Epidermal melanocyte (primary cell): ENCODE results near the gene C10orf67.

ENCODE experiments used
- DNase-seq: peaks from one replicate; pipeline ENCODE4 v3.0.0; 2011; ENCODE audit warnings: low spot score; ENCODE audit not compliant: insufficient read length

The C10orf67 gene

DNA sequence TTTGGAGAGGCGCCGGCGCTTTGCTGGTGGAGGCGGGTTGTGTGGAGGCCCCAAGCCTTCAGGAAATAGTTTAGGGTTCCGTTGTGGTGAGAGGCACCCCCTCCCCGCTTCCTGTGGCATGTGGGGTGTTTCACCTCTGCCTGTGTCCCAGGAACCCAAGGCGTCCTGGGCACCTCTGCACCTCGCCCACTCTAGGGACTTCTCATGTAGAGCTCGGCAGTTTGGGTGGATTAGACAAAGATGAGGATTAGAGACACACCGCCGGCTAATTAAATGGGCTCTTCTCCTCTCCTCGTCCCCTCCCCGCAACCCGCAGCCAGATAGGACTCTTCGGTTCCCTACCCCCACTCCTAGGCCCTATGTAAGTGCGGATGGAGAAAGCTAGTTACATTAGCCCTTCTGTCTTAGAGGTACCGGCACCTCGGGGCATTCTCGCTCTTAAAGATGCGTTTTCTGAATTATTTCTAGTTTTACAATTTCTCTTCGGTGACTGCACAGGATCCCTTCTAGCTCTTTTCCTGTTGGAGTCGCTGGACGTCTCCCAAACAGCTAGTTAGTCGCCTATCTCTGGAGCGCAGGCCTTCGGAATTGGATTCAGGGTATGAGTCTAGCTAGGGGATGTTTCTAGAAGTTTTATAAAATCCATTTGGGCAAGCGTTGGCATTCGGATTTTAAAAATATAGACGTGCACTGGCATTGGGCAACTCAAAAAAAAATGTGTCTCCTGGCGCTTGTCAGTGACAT, 144.7 kb downstream of the C10orf67 start:
- DNase-seq = no peak

DNA sequence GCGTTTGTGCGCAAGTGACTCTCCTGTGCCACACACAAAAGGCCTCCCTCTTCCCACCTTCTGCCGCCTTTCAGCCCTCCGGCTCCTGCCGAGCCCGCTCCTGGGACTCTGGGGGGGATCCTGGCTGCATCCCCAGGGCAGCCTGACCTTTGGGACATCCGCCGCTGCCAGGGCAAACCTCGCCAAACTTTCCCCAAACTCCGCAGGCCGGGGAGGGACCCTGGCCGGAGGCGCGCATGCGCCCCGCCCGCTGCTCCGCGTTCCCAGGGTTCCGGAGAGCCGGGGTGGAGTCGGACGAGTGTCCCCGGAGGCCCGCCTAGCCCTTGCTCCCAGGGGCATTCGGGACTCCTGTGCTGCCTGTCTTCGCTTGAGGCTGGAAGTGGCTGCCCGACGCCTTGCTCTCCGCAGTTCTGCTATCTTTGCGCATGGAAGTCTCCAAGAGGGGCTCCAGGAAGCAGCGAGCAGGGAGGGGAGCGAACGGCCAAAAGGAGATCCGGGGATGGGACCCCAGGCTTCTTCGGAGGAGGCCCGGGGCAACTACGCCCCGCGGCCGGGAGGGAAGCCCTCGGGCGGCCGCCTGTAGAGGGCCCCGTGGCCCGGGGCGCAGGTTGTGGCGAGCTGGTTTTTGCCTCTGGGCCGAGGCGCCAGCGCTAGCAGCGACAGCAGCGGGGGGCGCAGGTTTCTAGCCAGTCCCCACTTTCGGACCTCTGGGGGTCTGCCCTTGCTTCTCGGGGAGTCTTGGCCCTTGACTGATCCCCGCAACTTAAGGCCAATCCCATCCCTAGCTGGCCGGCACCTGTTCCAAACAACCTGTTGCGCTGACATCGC, 145.4 kb downstream of the C10orf67 start:
- no peak for DNase-seq

DNA sequence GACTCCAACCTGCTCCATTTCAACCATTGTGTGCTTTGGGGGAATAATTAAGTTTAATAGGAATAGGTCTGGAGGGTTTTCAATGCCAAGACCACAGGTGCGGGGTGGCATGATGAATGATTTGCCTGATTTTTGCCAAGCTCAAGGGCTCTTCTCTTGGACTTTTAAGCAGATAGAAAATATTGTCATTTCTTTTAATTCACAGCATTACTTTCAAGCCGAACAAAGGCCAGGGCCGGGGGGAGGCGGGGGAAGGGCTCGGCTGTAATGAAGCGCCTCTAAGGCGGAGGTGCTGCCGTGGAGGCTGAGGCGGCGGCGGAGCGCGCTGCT, 146.0 kb downstream of the C10orf67 start:
- no peak for DNase-seq

DNA sequence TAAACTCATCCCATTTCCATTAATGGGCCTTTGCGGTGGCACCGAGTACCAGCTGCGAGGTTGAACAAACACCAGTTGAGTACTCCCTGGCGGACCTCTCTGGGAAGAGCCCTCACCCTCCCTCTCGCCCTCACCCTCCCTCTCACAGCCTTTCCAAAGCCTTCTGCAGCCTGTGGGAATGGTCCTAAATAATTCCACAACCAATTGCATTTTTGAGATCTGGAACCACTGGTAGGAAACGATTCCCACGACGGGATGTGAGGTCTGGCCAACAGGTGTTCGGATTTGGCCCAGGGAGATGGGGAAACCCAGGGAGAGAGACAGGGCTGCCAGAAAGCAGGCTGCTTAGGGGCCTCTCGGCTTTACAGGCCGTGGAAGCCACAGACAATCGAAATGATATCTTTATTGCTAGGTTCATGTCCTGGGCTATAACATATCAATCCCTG, 147.2 kb downstream of the C10orf67 start:
- no peak for DNase-seq

DNA sequence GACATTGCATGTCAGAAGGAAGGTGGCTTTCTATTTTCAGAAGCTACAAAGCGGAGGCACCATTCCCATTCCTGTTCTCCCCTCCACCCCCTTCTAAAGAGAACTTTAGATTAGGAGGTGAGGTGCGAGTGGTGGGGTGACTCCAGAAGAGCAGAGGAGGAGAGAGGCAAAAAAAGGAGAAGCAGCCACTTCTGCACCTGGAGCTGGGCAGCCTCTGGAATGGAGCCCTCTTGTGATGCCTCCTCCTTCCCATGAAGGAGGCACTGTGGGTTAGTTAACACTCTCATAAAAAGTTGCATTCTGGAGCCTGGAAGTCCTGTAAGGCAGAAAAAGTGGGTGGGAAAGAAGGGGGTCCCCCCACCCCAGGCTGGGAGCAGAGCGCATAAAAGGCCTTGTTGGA, 147.7 kb downstream of the C10orf67 start:
- DNase-seq = no peak

DNA sequence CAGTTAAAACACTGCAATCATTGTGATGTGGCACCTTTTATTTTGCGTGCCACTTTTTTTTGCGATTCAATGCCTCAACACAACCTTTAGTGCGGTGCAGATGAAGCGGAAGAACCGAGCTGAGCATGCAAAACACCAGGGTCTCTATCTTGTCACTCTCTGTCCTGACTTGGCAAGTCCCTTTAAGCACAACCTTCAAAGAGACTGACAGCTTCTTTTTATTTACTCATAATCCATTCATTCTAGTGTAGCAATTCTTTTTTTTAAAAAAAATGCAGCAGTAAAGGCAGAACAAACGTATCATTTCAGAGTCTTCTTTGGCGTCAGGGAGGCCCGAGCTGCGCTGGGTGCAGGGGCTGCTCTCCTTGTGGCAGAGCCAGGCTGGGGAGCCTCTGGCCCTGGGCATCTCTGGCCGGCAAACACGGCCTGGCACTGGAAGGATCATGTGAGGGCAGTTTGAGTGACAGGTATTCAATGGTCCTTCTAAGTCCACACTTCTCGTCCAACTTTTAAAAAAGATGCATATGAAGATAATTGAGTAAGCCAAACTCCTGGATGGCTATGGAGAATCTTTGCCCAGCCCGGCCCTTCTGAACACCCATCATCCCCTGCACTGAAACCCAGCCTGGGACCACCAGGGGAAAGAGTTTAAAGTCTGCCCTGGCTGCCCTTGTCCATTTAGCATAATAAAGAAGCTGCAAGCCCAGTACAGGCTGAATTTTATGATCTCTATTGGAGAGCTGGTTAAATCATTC, 148.6 kb downstream of the C10orf67 start:
- DNase-seq = peak; percentile 16

DNA sequence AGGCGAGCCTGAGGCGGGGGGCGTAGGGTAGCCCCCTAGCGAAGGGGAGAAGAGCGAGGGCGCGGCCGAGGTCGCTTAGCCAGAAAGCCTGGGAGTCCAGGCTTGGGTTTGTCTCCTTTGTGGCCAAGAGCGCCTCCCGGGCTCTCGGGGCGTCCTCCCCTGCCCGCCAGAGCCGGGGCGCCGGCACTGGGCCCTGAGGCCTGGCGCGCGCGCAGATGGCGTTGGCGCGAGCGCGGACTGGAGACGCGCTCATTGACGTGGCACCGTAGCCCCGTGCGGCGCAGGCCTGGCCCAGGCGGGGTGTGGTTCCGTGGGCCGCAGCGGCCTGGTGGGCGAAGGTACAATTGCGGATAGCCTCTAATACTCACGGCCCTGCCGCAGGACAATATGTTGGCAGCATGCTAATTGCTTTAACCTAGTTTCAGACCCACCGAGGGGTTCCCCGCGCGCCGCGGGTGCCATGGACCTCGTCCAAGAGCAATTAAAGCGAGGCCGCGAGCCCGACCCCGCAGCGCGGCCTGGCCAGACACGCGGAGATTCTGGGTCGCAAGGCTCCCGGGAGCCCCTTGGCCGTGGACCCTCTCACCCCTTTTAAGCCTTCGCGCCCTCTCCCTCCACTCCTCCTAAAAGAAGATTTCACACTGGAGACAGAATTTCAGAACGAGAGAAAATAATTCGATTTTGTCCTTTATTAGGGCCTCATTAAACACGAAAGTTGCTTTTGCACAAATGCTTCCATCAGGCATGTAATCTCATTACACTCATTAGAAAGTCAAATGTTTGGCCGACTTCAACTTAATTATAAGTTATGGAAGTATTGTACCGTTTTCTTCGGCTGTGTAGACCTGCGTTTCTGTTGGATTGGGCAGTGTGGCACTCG, 149.4 kb downstream of the C10orf67 start:
- no peak for DNase-seq

DNA sequence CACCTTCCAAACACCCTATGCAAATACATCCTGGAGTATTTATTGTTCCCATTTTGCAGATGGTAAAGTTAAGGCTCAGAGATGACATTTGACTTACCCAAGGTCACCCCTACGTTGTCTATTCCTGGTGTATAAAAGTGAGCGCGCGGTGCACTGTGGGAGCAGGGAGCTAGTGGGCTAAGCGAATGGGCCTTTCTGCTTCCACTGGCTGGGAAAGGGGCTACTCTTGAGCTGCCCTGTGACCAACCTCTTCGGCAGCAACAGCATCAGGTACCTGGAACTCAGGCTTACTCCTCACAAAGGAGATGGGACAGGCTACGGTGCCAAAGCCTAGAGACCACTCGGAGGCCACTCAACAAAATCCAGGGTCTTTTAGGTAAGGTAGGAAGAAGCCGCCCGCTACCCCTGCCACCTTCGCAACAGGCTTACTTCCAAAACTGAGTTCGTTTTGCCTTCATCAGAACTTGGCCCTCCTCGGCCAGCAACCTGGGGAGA, 150.1 kb downstream of the C10orf67 start:
- no peak for DNase-seq

DNA sequence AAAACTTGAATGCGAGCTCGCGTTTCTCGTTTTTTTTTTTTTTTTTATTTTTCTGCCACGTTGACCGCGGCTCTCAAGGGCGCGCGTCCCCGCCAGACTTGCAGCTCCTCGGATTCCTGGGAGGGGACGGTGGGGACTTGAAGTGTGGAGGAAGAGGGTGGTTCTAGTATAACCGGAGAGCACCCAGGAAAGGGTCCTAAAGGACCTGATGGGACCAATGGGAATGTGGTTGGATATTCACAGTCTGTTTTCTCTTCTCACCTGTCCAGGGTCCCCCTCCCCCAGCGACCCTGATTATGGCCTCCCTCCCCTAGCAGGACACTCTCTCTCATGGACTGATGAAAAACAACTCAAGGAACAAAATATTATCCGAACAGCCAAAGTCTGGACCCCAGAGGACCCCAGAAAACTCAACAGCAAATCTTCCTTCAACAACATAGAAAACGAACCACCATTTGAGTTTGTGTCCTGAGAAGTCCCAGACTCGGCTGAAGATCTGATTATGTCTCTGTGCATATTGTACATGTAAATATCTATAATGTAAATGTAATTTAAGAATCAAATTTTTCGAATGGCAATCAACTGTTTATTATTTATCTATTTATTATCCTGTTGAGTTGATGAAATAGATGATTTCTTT, 151.0 kb downstream of the C10orf67 start:
- DNase-seq = no peak

DNA sequence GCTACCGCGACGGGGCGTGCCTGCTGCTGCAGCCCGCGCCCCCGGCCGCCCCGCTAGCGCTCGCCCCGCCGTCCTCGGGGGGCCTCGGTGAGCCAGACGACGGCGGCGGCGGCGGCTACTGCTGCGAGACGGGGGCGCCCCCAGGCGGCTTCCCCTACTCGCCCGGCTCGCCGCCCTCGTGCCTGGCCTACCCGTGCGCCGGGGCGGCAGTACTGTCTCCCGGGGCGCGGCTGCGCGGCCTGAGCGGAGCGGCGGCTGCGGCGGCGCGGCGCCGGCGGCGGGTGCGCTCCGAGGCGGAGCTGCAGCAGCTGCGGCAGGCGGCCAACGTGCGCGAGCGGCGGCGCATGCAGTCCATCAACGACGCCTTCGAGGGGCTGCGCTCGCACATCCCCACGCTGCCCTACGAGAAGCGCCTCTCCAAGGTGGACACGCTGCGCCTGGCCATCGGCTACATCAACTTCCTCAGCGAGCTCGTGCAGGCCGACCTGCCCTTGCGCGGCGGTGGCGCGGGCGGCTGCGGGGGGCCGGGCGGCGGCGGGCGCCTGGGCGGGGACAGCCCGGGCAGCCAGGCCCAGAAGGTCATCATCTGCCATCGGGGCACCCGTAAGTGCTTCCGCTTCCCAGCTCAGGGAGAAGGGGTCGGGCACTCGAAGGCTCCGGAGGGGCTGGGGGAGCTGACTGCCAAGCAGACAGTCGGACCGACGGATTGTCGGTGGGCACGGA, 151.7 kb downstream of the C10orf67 start:
- DNase-seq = no peak

DNA sequence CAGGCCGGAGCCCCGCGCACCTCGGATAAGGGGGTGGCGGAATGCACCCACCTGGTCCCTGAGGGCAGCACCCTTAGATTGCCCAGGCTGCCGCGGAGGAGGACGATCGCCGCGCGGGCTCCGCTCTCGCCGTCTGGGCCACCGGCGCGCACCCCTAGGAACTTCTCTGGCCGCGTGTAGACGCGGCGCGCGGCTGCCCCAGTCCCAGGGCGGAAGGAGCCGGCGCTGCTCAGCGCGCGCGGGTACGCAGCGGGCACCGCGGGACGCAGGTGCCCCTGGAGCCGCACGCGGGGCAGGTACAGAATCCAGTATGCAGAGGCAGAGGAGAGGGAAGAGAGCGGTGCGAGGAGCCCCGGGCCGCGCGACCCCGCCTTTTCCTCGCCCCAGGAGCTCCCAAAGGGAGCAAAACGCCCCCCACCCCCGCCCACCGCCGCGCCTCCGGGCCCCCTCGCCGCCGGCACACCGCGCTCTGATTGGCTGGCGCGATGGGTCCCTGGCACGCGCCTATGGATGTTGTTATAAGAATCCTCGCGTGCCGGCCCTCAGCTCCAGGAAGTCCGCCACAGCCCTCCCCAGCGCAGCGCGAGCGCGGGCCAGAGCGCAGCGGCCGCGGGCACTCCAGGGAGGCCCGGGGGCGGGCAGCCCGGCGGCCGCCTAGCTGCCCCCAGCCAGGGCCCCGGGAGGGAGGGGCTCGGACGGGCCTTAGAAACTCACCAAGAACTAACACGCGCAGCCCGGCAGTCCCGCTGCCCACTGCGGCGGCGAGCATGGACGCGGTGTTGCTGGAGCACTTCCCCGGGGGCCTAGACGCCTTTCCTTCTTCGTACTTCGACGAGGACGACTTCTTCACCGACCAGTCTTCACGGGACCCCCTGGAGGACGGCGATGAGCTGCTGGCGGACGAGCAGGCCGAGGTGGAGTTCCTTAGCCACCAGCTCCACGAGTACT, 152.6 kb downstream of the C10orf67 start, which contains the start of gene PTF1A:
PTF1A (plus strand) TSS at position 549 of the 948 bp plus-strand sequence; CDS start at position 768, 219 bp downstream.
- no peak for DNase-seq

DNA sequence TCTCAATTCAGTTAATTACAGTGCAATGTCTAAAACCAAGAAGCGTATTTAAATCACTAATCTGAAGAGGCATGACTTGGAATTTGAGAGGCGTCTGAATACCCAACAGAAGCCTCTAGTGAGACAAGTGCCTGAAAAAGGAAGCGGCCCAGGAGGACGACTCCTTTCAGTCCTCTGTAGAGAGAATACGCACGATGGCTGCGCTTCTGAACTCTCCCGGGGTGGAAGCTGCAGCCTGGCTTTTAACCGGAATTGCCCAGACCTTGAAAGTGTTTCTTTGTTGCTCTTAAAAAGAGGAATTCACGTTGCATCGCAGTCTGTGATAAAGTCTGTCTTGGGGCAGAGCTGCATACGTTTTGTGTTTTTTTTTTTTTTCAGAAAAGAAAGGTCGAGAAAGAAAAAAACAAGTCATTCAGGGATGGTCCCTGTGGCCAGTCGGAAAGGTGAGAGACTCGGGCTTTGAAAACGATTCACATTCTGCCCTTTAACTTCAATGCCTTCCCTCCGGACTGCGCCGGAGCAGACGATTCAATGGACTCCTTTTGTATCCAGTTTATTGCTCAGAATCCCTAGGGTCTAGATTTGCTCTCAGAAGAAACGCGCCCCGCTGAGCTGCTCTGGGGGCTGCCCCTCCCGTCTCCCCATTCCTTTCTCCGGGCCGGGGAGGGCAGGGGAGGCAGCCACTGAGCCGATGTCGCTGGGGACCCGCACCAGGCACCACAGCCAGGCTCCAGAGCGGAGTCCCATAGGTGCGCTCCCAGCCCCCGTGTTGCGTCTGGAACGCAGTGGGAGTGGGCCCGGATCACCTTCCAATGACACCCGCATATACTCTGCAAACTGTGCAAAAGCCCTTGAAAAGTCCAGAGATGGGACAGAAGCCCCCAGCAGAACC, 153.5 kb downstream of the C10orf67 start:
- DNase-seq = no peak

DNA sequence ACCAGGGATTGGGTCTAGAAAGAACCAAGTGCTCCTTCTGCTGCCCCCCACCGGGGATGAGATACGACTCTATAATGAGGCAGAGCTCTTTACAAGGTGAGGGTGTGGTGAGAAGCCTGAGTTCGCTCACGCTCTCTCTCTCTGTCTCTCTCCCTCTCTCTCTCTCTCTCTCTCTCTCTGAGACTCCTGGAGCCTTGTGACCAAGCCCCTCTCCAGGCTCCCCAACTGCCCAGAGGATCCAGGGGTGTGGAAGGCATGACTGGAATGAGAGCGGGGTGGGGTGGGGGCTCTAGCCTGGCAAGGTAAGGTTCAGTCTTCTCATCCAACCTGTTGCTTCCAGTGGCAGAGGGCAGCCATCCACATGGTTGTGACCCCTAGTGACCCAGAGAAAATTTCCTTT, 155.6 kb downstream of the C10orf67 start:
- no peak for DNase-seq

DNA sequence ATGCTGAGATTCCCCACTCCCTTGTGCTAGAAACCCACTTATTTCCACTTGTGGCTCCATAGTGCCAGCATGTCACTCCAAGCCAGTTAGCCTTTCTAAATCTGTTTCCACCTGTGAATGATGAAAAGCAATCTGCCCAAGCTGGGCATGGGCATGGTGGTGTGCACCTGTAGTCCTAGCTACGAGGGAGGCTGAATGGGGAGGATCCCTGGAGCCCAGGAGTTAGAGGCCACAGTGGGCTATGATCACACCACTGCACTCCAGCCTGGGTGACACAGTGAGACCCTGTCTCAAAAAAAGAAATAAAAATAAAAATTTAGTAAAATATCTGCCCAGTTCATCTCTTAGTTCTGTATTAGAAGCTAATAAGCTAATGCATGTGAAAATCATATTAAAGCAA, 157.4 kb downstream of the C10orf67 start:
- no peak for DNase-seq

DNA sequence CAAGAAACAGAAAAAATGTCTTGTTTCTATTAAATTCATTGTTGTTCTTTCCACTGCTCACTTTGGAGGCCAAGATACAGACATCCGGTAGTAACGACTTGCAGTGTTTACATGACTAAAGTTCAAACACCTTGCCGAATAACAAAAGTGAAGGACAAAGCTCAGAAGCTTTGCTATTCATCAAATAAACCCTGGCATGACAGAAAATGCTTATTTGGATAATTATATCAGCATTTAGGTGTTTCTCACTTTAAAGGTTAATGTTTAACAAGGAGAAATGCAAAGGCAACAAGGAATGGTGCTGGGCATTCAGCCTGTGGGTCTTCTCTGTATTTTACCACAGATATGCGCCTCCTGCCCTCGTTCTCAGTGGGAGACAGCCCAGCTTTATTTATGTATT, 157.9 kb downstream of the C10orf67 start:
- DNase-seq = no peak

DNA sequence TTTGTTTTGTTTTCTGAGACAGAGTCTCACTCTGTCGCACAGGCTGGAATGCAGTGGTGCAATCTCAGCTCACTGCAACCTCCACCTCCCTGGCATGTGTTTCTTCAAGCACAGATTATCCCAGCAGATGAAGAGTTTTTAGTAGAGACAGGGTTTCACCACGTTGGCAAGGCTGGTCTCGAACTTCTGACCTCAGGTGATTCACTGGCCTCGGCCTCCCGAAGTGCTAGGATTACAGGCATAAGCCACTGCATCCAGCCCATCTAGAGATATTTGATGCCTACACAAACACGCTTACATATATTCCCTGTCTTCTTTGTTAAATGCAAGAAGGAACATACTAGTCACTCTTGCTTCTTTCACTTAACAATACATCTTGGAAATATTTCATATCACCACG, 158.4 kb downstream of the C10orf67 start:
- no peak for DNase-seq

DNA sequence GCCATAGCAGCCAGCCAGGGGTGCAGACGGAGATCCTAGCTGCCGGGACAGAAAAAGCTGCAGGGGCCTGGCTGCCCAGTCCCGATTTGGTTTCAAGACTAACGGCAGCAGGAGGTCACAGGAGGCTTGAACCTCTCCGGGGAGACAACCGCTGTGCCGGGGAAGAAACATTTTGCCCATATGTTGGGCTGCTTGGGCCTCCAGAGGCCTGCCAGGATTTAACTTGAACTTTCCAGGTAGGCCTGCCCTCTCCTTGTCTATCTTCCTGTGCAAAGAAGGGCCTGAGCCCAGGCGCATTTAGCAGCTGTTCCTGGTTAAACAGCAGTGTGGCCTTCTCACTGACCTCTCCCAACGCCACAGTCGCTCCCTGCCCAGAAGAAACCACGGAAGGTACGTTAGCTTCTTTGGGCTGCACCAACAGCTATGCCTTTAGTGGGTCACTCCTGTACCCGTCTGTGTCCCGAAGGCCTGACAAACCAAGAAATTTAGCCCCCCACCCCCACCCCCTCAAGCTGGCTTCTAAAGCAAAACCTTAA, 169.6 kb downstream of the C10orf67 start:
- no peak for DNase-seq
